NB4 (cell line): Measurements from ENCODE around the gene PMEPA1.

Experiments
- DNase-seq: peaks from one replicate; pipeline ENCODE4 v3.0.0; 2010; ENCODE audit warnings: low read depth
- H3K4me3 ChIP-seq: one replicate; pipeline ENCODE4 v1.5.1; 2011; ENCODE audit warnings: mild to moderate bottlenecking, low read depth, low read length, moderate library complexity
- CTCF ChIP-seq: IDR thresholded peaks from one replicate; pipeline ENCODE4 v1.5.1; 2012; ENCODE audit warnings: low read depth, low read length
- MYC ChIP-seq: IDR thresholded peaks from 2 replicates; pipeline ENCODE4 v1.6.1; 2011; ENCODE audit warnings: low read depth, low read length
- POLR2A ChIP-seq: IDR thresholded peaks from 2 replicates; pipeline ENCODE4 v1.6.1; 2011; ENCODE audit warnings: mild to moderate bottlenecking; ENCODE audit not compliant: insufficient read length; ENCODE audit errors: extremely low read depth
- TF ChIP-seq, protein P1 (sequence below): IDR thresholded peaks from 2 replicates; pipeline ENCODE4 v1.6.1; 2011; ENCODE audit warnings: low read depth, low read length

Gene PMEPA1

DNA sequence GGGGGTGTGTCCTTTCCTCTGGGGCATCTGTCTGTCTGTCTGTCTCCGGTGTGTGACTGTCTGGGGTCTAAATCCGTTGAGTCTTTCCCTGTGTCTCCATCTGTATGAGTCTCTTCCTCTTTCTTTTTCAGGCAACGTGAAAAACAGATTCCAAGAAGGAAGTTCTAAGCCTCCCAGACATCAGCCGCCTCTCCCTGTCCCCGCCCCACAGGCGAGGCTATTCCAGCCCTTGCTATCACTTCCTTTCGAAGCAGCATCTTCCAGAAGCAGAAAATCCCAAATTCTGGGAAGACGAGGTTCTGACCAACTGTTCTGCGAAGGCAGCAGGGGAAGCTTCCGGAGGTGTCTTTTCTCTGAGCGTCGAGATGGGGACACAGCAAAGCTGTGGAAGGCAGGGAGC lies 34.0 kb downstream of the PMEPA1 start:
- TF ChIP-seq CTCF: no peak
- TF ChIP-seq POLR2A: no peak
- TF ChIP-seq, protein P1, sequence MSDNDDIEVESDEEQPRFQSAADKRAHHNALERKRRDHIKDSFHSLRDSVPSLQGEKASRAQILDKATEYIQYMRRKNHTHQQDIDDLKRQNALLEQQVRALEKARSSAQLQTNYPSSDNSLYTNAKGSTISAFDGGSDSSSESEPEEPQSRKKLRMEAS: no peak

DNA sequence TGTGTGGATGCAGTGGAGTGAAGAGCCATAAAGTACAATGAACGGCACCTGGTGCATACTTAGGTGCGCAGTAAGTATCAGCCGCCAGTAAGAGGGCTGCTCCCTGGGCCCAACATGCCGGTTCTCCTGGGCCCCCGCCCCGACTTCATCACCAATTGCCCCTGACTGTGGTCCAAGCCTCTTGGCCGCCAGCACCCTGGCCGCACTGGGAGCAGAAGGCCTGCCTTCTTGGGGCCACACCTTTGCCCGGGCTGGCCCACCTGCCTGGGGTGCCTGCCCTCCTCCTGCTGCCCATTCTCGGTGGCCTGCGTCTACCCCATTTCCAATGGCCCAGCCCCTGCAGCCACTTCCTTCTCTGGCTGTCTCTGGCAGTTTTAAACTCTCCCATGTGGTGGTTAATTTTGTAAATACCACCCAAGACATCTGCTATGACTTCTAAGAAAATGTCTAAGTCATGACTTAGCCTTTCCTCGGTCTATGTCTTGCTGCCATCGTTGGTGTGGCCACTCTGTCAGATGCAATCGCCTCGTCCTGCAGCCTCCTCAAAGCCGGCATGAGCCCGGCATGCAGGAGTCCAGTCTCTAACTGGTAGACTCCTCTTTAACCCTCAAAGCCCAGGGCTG lies 36.8 kb downstream of the PMEPA1 start:
- H3K4me3 ChIP-seq: no peak overlapping the region
- DNase-seq: no peak
- TF ChIP-seq MYC (no peak), POLR2A (no peak), CTCF (no peak)
- TF ChIP-seq, protein P1: no peak

More for the DNA sequence above, 34.0 kb downstream of the PMEPA1 start:
- no peak for DNase-seq
- H3K4me3 ChIP-seq: no peak overlapping the region

DNA sequence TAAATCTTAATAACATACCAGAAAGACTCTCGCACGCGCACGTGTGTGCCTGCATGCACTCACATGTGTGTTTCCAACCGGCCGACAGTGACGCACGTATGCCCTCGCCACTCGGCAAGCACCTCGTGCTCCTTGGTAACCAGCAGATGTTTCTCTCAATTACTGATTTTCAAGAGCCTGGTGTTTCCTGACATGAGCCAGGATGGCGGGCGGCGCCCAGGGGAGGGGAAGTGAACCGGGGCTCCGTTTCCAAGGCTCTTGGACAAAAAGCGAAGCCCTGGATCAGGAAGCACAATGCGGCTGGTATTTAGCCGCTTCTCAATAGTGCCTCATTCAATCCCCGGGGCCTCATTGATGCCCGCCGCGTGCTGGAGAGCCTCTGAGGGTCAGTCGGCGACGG lies 37.7 kb downstream of the PMEPA1 start:
- TF ChIP-seq MYC (no peak), CTCF (no peak), POLR2A (no peak)
- TF ChIP-seq, protein P1: no peak
- no peak for DNase-seq

DNA sequence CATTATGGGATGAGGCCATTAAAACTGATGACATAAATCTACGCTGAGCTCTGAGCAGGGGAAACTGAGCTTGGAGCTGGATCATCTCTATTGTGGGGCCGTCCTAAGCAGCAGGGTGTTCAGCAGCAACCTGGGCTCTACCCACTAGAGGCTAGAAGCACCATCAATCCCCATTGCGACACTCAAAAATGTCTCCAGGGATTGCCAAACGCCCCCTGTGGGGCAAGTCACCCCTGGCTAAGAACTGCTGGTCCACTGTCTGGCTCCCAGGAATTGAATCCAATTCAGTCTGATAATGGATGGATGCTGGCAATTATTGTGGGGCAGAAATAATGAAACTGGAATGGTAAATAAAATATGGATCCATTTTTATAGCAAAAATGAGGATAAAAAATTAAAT lies 38.2 kb downstream of the PMEPA1 start:
- no peak overlapping the region for H3K4me3 ChIP-seq
- no peak for TF ChIP-seq POLR2A
- peak; percentile 35 for DNase-seq

More for the DNA sequence above, 37.7 kb downstream of the PMEPA1 start:
- no peak overlapping the region for H3K4me3 ChIP-seq

DNA sequence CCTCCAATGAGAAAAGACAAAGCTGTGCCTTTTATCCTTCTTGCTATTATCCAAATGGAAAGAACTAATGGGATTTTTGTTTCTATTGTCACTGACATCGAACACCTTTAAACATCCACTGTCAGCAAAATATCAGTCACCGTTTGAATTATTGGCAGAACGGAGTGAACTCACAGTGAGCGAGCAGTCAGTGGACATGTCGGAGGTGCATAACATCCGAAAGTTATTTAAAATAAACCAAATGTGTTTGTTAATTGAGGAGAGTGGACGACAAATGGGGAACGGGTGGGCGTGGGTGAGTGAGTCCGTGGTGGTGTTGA lies 38.8 kb downstream of the PMEPA1 start:
- H3K4me3 ChIP-seq: no peak overlapping the region
- DNase-seq: no peak
- TF ChIP-seq MYC: no peak
- TF ChIP-seq, protein P1: no peak
- TF ChIP-seq CTCF: no peak
- no peak for TF ChIP-seq POLR2A

DNA sequence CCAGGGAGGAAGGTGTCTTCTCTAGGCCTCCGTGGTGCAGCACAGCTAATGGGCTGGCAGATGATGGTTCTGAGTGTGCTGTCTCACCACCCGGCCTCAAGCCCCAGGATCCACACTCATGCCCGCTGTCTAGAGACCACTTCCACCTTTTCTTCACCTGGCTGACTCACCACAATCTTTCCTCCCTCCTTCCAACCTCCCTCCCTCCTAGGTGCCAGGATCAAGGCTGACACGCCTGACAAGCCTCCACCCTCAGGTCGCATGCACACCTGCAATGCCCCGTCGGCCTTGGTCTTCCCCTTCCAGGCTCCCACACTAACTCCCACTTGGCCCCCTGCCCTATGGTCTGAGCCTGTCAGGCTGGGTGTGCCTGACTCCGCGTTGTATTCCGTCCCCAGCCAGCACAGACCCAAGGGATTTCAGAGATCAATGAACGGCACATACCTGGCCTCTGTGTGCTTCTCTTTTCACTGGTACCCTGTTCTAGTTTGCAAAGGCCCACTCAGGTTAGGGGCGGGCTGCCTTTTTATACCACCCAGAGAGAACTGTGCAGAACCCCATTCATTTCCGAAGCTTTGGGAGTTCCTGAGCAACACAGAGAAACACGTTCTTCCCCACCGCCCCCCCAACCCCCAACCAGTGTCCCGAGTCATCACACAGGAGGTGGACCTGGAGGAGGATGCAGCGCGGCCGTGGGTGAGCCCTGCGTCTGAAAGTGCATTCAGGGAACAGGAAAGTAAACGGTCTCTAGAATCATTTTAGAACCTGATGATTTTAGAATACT lies 39.3 kb downstream of the PMEPA1 start:
- H3K4me3 ChIP-seq: no peak overlapping the region
- DNase-seq: no peak
- TF ChIP-seq, protein P1: no peak
- TF ChIP-seq CTCF: no peak
- no peak for TF ChIP-seq POLR2A
- no peak for TF ChIP-seq MYC
